Natural killer cell (primary cell): ENCODE results near the gene GALNT3. TPM values are rescaled to one million over a fixed set of nuclear protein-coding genes. Genes with fewer than 3 reads are reported as not detected.

Experiments
- ATAC-seq, 3 donors: fragments of 150-1000 bp in 2 of 3; fragments of 200-7000 bp in 1 of 3; cut with Tn5 transposase; 1 replicate in 1 of 3; 2 replicates in 2 of 3; pipeline ENCODE4 v1.10.0; 2021; ENCODE audit warnings: mild to moderate bottlenecking in 2 of 3, moderate library complexity in 2 of 3
- DNase-seq, 2 donors: peaks; one replicate each; pipeline versions ENCODE4 v3.0.0 to v3.0.0-alpha.2; 2013 to 2021; ENCODE audit warnings: mixed read lengths in 1 of 2
- H3K27ac ChIP-seq: one replicate; pipeline ENCODE4 v1.5.1; 2013; ENCODE audit warnings: mild to moderate bottlenecking, low read length
- H3K27me3 ChIP-seq: one replicate; pipeline ENCODE4 v1.6.1; 2013; ENCODE audit warnings: low read length; ENCODE audit not compliant: control insufficient read depth, insufficient read depth
- H3K36me3 ChIP-seq: one replicate; pipeline ENCODE4 v1.6.1; 2013; ENCODE audit warnings: low read length; ENCODE audit not compliant: control insufficient read depth, insufficient read depth
- H3K4me1 ChIP-seq: one replicate; pipeline ENCODE4 v1.6.1; 2013; ENCODE audit warnings: low read length; ENCODE audit not compliant: control insufficient read depth, insufficient read depth
- H3K4me3 ChIP-seq: one replicate; pipeline ENCODE4 v1.5.1; 2013; ENCODE audit warnings: low read length
- H3K9me3 ChIP-seq: one replicate; pipeline ENCODE4 v1.6.1; 2013; ENCODE audit warnings: low read length; ENCODE audit not compliant: control insufficient read depth, insufficient read depth
- H3K27ac Mint-ChIP-seq, 2 donors: one replicate each; pipeline ENCODE4 v1.8.0; 2022; ENCODE audit warnings: mild to moderate bottlenecking in 2 of 2, mixed read lengths in 2 of 2, moderate library complexity in 1 of 2
- H3K27me3 Mint-ChIP-seq, 2 donors: one replicate each; pipeline ENCODE4 v1.8.0; 2022; ENCODE audit warnings: low read depth in 2 of 2, mixed read lengths in 2 of 2
- H3K36me3 Mint-ChIP-seq: one replicate; pipeline ENCODE4 v1.8.0; 2022; ENCODE audit warnings: mixed read lengths
- H3K4me1 Mint-ChIP-seq, 2 donors: one replicate each; pipeline ENCODE4 v1.8.0; 2022; ENCODE audit warnings: mixed read lengths in 2 of 2
- H3K4me3 Mint-ChIP-seq: one replicate; pipeline ENCODE4 v1.8.0; 2022; ENCODE audit warnings: mild to moderate bottlenecking, moderate library complexity, mixed read lengths
- H3K9me3 Mint-ChIP-seq, 2 donors: one replicate each; pipeline ENCODE4 v1.8.0; 2022; ENCODE audit warnings: mixed read lengths in 2 of 2
- CTCF ChIP-seq: fragments of 200-600 bp; IDR thresholded peaks from one replicate; pipeline ENCODE4 v1.8.0; 2022; ENCODE audit warnings: antibody characterized with exemption
- WGBS: methylation state at CpG from one replicate; pipeline ENCODE4 v1.1.7; 2013; ENCODE audit warnings: missing lambda C conversion rate; ENCODE audit not compliant: insufficient coverage; 5-methylcytosine and 5-hydroxymethylcytosine counted together
- intact Hi-C: fragments of 100-400 bp; cut with micrococcal nuclease; formaldehyde crosslinking; loops from one replicate; pipeline ENCODE4 v1.14.2; 2022
- total RNA-seq, 4 donors: library from RNA; stranded (reverse); fragments of 120-200 nt in 1 of 4; gene quantifications; one replicate each; pipeline versions ENCODE4 v1.2.3 to v1.2.4, GENCODE V29; 2013 to 2022

The GALNT3 gene
- total RNA-seq, 3 donors from 2014 or later (not counting 1 experiment from before 2014, with no cell fraction given): 42.9 to 52.7 (median 47.4) TPM

GRCh38 chr2:165720511-165720910 is 73.5 kb downstream of the GALNT3 start:
- Histone ChIP-seq H3K4me3 (no peak overlapping the region), H3K27ac (no peak overlapping the region), H3K9me3 (no peaks in the 10 kb centered on the region), H3K4me1 (no peaks in the 10 kb centered on the region), H3K36me3 (no peaks in the 10 kb centered on the region), H3K27me3 (no peaks in the 10 kb centered on the region)
- ATAC-seq: no peak
- Mint-ChIP-seq H3K4me3 (no peak overlapping the region), H3K9me3 (no peaks in the 10 kb centered on the region), H3K27me3 (peaks cover 14 to 24% of the 10 kb centered on the region in 2 donors), H3K36me3 (no peaks in the 10 kb centered on the region), H3K27ac (no peak overlapping the region), H3K4me1 (no peaks in the 10 kb centered on the region)
- no peak for TF ChIP-seq CTCF
- DNase-seq: no peak
- intact Hi-C loops: no loop called here

- intact Hi-C loops: no loop called here
- ATAC-seq: no peak
- Mint-ChIP-seq H3K4me3 (no peak overlapping the region), H3K4me1 (no peaks in the 10 kb centered on the region), H3K27me3 (peaks cover 8 to 24% of the 10 kb centered on the region in 2 donors), H3K36me3 (no peaks in the 10 kb centered on the region), H3K27ac (no peak overlapping the region), H3K9me3 (no peaks in the 10 kb centered on the region)
- H3K27ac ChIP-seq: no peak overlapping the region
- H3K4me3 ChIP-seq: no peak overlapping the region
- H3K36me3 ChIP-seq: no peaks in the 10 kb centered on the region
- H3K4me1 ChIP-seq: no peaks in the 10 kb centered on the region
- H3K27me3 ChIP-seq: no peaks in the 10 kb centered on the region
- TF ChIP-seq CTCF: no peak
- WGBS: 79% methylated on average over 1 of the region's 1 CpG
- DNase-seq: no peak
- no peaks in the 10 kb centered on the region for H3K9me3 ChIP-seq
Measured at GRCh38 chr2:165718610-165719210, 75.3 kb downstream of the GALNT3 start.

- no peak for ATAC-seq
- intact Hi-C loops: no loop called here
- peaks cover 4 to 13% of the 10 kb centered on the region in 2 donors for H3K27me3 Mint-ChIP-seq
Measured at GRCh38 chr2:165716091-165716490, 78.0 kb downstream of the GALNT3 start.

More at GRCh38 chr2:165716091-165716490, 78.0 kb downstream of the GALNT3 start:
- WGBS: 86% methylated on average over 1 of the region's 1 CpG
- H3K36me3 ChIP-seq: no peaks in the 10 kb centered on the region
- no peak for DNase-seq
- Mint-ChIP-seq H3K9me3 (no peaks in the 10 kb centered on the region), H3K27ac (no peak overlapping the region), H3K4me3 (no peak overlapping the region), H3K36me3 (no peaks in the 10 kb centered on the region), H3K4me1 (no peaks in the 10 kb centered on the region)
- no peaks in the 10 kb centered on the region for H3K4me1 ChIP-seq
- H3K9me3 ChIP-seq: no peaks in the 10 kb centered on the region
- no peak for TF ChIP-seq CTCF
- no peak overlapping the region for H3K27ac ChIP-seq
- H3K27me3 ChIP-seq: no peaks in the 10 kb centered on the region
- H3K4me3 ChIP-seq: no peak overlapping the region
